GM21526 (cell line): ENCODE data around the gene SEL1L3.
"Not testable (repeated sequence)": the region's sequence is repeated elsewhere in the genome, so short reads cannot be mapped to it uniquely, and the experiment has no call there.

Source experiments
- ATAC-seq: cut with Tn5 transposase; IDR thresholded peaks from one replicate; pipeline ENCODE4 v1.9.1; 2021; ENCODE audit warnings: moderate library complexity; ENCODE audit not compliant: unreplicated experiment, low FRiP score

The SEL1L3 gene

GRCh38 chr4:25879991-25880651 lies 17.3 kb upstream of the SEL1L3 start:
- peak; percentile 49 for ATAC-seq

DNA sequence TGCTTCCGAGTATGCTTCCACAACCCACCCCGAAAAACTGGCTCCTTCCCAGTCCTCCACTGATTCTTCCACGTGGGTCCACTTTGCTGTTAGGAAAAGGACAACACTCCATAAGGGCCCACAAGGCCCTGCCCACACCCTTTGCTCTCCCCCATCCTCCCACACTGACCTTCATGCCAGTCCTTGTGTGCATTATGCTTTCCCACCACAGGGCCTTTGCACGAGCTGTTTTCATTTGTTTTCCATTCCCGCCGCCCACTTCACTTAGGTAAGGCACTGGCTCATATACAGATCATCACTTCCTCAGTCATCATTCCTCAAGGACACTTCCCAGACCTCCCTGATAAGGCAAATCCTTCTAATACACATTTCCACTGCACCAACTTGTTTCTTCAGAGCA lies 16.8 kb upstream of the SEL1L3 start:
- no peak for ATAC-seq

GRCh38 chr4:25879091-25879584 lies 16.4 kb upstream of the SEL1L3 start:
- ATAC-seq: no peak

- ATAC-seq: no peak
Observed at GRCh38 chr4:25878676-25879075, 15.9 kb upstream of the SEL1L3 start.

GRCh38 chr4:25875281-25875745 lies 12.5 kb upstream of the SEL1L3 start:
- ATAC-seq: peak; percentile 53

- peak; percentile 35 for ATAC-seq
Observed at GRCh38 chr4:25874655-25875054, 11.9 kb upstream of the SEL1L3 start.

- no peak for ATAC-seq
Observed at GRCh38 chr4:25873632-25874129, 10.9 kb upstream of the SEL1L3 start.

DNA sequence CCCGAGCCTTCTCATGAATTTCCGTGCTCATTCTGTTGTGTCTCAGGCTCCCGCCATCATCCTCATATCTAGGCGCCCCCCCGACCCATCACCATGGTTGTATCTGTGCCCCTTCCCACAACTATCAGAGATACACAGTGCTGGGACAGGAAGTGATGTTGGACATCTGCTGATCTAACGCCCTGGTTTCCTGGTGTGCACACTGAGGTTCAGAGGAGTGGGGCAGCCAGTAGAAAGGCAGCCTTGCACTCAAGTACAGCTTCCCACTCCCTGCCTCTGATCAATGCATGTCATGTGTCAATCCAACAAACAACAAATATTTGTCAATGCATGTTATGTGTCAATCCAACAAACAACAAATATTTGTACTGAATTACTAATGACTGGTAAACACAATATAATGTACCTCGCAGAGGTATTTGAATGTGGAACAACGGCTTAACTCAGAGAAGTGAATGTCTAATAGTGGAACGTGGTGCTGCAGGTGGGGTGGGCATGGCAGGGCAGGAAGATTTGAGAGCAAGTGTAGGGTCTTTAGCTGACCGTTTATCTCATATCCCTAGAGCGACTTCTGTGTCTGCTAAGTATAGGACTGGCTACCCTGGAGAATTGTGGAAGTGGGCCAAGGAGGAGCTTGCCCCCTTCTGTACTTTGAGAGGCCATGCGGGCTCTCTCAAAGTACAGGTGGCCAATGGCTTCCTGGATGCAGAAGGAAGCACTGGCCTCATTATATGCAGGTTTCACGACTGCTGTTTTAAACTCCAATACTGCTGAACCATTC lies 10.3 kb upstream of the SEL1L3 start:
- no peak for ATAC-seq

DNA sequence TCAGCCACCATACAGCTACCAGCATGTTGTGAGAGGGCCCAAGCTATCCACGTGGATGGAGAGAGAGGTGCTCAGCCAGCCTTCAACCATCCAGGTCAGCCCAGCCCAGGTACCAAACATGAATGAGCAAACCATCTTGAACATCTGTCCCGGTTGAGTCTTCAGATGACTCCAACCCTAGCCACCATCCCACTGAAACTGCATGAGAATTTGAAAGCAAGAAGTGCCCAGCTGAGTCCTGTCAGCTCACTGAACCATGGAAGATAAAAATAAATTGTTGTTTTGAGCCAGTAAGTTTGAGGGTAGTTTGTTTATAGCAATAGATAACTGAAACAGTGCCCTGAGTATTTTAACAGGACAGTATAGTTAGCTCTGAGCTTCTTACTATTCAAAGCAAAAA lies 7.3 kb upstream of the SEL1L3 start:
- no peak for ATAC-seq

DNA sequence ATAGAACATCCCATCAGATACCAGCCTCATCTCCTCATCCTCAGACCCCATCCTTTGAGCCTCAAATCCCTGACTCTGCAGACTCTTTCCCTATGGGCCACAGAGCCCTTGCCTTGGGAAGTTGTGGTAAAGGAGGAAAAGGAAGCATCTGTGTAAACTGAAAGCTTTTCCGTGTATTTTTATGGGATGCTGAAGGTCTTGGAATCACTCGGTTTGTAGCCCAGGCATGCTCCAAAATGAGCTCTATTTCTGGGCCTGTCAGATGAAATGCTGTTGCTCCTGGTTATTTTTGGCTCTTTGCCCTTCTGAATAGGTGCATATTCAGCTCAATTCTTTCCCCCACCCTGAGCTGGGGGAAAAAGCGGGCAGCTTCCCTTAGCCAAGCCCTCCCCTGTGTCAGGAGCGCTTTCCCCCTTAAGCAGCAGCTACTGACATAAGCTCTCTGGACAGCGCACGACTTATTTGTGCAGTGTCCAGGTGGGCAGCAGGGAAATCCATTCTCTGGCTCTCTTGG lies 5.0 kb upstream of the SEL1L3 start:
- no peak for ATAC-seq

- not testable (repeated sequence) for ATAC-seq
Observed at GRCh38 chr4:25866401-25866800, 3.6 kb upstream of the SEL1L3 start.

DNA sequence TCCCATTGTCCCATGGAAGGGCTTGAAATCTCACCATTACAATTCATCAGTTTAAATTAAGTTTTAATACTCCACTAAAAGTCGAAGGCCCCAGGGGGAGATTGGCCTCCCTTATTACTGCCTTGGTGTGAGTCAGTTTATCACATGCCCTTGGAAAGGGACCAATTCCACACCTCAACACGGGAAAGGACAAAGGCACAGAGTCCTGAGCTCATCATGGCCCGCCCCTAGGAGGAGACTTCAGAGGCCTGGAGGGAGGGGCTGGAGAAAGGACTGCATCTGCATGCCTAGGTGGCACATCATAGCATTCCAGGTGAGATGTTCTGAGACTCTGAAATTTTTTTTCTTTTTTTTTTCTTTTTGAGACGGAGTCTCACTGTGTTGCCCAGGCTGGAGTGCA lies 2.8 kb upstream of the SEL1L3 start:
- no peak for ATAC-seq

DNA sequence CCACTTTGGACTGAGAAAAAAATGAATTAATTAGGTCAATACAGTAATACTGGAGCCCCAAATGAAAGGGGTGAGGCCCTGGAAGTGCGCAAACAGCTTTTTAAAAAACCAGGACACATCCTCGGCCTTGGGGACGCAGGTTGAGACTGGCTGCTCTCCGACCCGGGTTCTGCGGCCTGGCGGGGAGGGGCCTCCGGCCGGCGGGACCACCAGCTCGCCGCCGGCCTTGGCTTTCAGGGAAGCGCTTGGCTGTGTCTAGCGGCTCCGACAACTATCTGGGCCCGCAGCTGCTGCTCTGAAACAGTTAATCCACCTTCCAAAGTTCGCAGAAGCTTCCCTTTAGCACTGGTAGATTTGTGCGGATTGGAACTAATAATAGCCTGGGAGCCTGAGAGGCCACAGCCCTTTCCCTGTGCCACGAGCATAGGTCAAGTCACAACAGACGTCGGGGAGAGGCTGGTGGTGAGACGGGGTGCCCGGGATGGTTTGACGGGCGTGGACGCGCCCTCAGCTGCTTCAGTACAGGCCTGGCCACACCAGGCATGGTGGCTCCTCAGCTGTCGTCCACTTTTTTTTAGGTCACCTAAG lies 1.1 kb upstream of the SEL1L3 start:
- no peak for ATAC-seq

DNA sequence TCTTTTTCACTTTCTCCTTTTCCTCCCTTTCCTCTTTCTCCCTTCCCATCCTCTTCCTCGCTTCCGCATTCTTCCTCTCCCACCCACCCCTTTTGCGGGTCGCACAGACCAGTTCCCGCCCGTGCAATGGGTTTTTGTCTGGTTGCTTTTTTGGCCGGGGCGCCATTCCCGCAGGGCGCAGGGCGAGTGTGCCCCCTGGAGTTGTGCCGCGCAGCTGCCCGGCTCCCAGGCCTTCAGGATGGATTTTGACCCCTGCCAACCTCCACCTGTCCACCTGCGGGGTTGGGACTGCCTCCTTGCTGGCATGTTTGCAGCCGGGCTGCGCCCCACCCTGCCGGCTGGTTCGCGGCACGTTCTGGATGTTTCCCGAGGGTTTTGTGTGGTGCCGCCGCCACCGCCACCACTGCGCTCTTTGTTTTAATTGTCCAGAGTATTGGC lies 578 bp upstream of the SEL1L3 start:
- ATAC-seq: no peak

DNA sequence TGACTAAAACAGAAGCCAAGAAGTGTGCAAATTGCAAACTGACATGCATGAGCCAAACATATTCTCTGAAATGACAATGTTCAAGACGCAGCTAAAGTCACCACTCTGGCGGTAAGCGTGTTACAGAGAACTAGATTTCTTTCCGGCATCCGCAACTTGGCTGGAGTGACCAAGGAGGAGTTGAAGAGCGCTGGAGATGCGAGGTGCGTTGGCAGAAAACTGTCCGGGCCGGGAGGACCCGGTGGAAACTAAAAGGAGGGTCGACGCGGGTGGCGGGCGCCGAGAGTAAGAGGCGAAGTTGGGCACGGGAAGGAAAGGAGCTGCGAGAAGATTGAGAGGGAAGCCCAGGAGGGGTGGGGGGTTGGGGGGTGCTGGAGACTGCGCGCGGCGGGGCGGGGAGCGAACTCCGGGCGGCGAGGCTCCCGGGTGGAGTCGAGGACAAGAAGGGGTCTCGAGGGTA lies 807 bp downstream of the SEL1L3 start:
- no peak for ATAC-seq

DNA sequence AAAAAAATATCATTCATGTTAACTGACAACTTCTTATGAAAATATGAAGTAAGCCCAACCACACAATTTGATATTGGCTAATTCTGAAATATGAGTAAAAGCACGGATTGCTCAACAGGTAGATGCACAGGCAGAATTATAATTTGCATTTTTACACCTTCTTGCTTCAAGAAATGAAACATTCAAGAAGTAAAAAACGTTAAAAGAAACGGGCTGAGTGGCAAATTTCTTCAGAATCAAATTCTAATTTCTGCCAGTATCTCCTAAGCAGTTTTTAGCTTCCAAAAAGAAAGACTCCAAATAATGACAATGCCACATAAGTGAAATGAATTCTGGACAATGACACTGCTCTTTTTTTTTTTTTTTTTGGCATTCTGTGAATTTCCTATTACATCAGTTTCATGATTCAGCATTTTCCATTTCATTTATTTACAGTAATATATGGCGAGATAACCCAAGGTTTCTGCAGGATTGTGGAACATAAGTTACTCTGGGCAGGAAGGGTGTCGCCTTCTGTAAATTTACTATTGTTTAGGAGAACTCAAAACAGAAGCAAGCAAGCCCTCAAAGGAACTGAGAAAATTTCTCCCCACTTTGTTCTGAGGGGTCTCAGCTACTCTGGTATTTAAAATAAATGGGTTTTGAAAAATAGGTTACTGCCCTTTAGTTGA lies 1.4 kb downstream of the SEL1L3 start:
- no peak for ATAC-seq

DNA sequence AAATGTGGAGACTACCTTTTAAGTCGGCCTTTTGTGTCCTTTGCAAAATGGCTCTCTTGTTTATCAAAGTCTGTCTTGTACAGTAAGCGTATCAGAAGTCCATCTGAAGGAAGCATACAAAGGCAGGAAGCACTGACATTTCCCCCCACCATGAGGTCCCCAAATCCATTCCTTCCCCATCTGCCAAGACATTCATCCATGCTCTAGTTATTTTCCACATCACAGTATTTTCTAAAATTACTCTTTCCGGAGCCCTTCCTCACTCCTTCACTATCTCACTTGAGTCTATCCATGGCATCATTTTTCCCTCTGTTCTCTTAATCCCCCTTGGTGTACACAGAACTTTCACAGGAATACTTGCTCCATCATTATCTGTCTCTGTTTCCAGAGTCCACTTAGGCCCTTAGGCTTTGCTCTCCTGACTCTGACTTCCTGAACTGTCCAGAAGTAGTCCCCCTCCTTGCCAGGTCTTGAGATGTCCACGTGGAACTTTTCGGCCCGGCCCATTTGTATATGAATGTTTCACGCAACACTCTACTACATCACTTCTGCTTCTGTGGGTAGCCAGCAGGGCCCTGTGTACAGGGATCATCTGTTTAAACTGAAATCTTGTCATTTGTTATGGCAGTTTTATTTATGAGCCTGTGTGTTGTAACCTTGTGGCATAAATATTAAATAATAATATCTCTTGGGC lies 2.1 kb downstream of the SEL1L3 start:
- no peak for ATAC-seq

DNA sequence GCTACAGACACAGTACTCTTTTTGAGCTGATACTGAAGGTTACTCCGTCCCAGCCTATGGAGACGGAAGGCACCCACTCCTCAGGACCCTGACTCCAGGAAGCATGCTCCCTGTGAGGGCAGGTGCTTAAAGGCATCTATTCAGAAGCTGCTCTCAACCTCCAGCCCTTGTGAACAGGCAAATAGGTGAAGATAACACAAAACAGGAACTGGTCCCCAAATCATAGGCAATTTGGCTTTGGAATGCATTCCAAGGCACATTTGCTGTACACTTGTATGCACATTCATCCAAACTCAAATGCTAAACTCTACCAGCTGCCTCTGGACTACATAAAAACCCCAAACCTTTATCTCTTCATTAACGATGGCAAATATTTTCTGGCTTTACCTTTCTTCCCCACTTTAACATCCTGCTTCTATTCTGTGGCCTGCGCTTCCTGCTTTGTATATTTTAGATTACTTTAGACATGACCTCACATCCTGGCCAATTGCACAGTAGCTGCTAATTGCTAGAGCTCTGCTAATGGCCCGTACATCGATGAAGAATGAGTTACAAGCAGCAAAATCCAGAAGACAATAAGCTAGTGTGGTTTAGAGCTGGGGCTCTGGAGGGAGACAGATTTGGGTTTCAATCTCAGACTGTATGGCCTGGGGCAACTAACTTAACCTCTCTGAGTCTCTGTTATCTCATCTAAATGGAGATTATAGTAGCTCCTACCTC lies 3.2 kb downstream of the SEL1L3 start:
- ATAC-seq: peak; percentile 41

DNA sequence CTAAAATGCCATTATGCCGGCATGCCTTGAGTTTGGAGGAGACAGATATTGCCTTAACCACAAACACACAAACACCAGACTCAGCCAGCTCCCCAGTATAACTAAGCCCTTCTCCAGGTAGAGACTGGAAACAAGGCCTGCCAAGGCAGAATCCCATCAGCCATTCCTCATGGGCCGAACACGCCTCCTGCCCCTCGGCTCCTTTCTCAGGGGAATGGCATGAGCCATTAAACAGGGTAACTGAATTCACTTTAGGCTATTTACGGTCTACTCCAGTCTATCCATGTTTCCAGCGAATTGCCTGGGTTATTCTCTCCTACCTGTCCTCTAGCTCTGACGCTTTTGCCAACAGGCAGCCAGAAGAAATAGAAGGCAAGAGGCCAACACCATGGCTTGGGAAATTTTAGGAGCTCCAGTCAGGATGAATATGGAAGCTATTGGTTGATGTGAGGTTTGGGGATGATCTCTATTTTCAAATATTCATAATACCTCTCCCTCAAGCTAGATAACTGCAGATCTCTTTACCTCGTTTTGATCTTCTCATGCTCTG lies 4.9 kb downstream of the SEL1L3 start:
- ATAC-seq: no peak
